Endothelial cell of umbilical vein (primary cell): Measurements from ENCODE around the gene FCRL2. TPM values are rescaled to one million over a fixed set of nuclear protein-coding genes. Genes with fewer than 3 reads are reported as not detected.

Experiments
- BruUV-seq: library from RNA; stranded (reverse); fragments of 400-500 nt; replicated peaks from 2 replicates; lab custom pipeline; 2021; lab: Mats Ljungman, UMichigan
- CTCF ChIA-PET: fragments of 300-600, 350-600 bp; sonication (Branson Sonifier 250); formaldehyde crosslinking; loops from one replicate; lab custom pipeline; 2021; ENCODE audit warnings: antibody characterized with exemption, inconsistent platforms; lab: Charles Lee
- POLR2A ChIA-PET: fragments of 300-600, 350-600 bp; sonication (Branson Sonifier 250); formaldehyde crosslinking; loops from one replicate; lab custom pipeline; 2021; ENCODE audit warnings: antibody characterized with exemption, inconsistent platforms; lab: Charles Lee
- DNase-seq: peaks from one replicate; pipeline ENCODE4 v3.0.0-alpha.2; 2011; ENCODE audit warnings: low read depth, low spot score
- FAIRE-seq: peaks from 2 replicates; lab custom pipeline; 2011; peaks lifted over from hg19 to GRCh38; lab: Jason Lieb, UNC
- H2AFZ ChIP-seq: 2 replicates; pipeline ENCODE4 v1.6.0; 2012; ENCODE audit warnings: low read depth, low read length, control low read depth, inconsistent platforms
- H3K27ac ChIP-seq: 2 replicates; pipeline ENCODE4 v1.5.1; 2011; ENCODE audit warnings: low read depth, mild to moderate bottlenecking, control low read depth, low read length, moderate library complexity; ENCODE audit not compliant: insufficient read depth
- H3K27me3 ChIP-seq, 2 experiments: 2 replicates each; pipeline versions ENCODE4 v1.6.0 to v1.6.1; 2011; ENCODE audit warnings: low read length in 2 of 2, mixed read lengths in 1 of 2; ENCODE audit not compliant: control insufficient read depth in 2 of 2, insufficient read depth in 2 of 2
- H3K36me3 ChIP-seq, 2 experiments: 2 replicates in 1 of 2; 3 replicates in 1 of 2; pipeline ENCODE4 v1.5.1; 2011; ENCODE audit warnings: low read length in 2 of 2, mild to moderate bottlenecking in 1 of 2, moderate library complexity in 1 of 2; ENCODE audit not compliant: control insufficient read depth in 2 of 2, insufficient read depth in 2 of 2; ENCODE audit errors: extremely low read depth in 1 of 2
- H3K4me1 ChIP-seq: 3 replicates; pipeline ENCODE4 v1.5.1; 2011; ENCODE audit warnings: mild to moderate bottlenecking, low read length; ENCODE audit not compliant: control insufficient read depth, insufficient read depth; ENCODE audit errors: extremely low read depth
- H3K4me2 ChIP-seq: 2 replicates; pipeline ENCODE4 v1.6.1; 2011; ENCODE audit warnings: low read length, control low read depth, mixed read lengths; ENCODE audit not compliant: insufficient read depth
- H3K4me3 ChIP-seq, 3 experiments: fragments of 200-600 bp in 1 of 3; sonication (generic), shearing (Covaris generic) in 1 of 3; replicated peaks in 1 of 3; 2 replicates each; pipeline ENCODE4 v1.5.1; 2011 to 2016; ENCODE audit warnings: control low read depth in 3 of 3, low read length in 3 of 3, mild to moderate bottlenecking in 2 of 3, inconsistent platforms in 1 of 3, low read depth in 1 of 3, moderate library complexity in 1 of 3; ENCODE audit not compliant: insufficient read depth in 1 of 3
- H3K79me2 ChIP-seq: 2 replicates; pipeline ENCODE4 v1.6.0; 2012; ENCODE audit warnings: low read length, inconsistent platforms; ENCODE audit not compliant: control insufficient read depth, insufficient read depth
- H3K9ac ChIP-seq: replicated peaks from 2 replicates; pipeline ENCODE3; 2011; ENCODE audit warnings: low read length, control low read depth; ENCODE audit not compliant: insufficient read depth; ENCODE audit errors: extremely low read depth
- H3K9me1 ChIP-seq: replicated peaks from 3 replicates; pipeline ENCODE4 v1.6.0; 2011; ENCODE audit warnings: mild to moderate bottlenecking, low read length; ENCODE audit not compliant: control insufficient read depth, insufficient read depth; ENCODE audit errors: extremely low read depth
- H3K9me3 ChIP-seq: replicated peaks from 2 replicates; pipeline ENCODE4 v1.5.1; 2012; ENCODE audit warnings: low read length, inconsistent platforms; ENCODE audit not compliant: control insufficient read depth, insufficient read depth
- H4K20me1 ChIP-seq: replicated peaks from 2 replicates; pipeline ENCODE3; 2011; ENCODE audit warnings: mild to moderate bottlenecking, low read length; ENCODE audit not compliant: control insufficient read depth, insufficient read depth; ENCODE audit errors: extremely low read depth
- EZH2 ChIP-seq: IDR thresholded peaks from 2 replicates; pipeline ENCODE4 v1.6.1; 2012; ENCODE audit warnings: borderline replicate concordance, low read depth, mild to moderate bottlenecking, moderate library complexity, low read length, inconsistent platforms; ENCODE audit not compliant: severe bottlenecking
- FOS ChIP-seq: IDR thresholded peaks from 2 replicates; pipeline ENCODE4 v1.6.1; 2011; ENCODE audit warnings: mild to moderate bottlenecking, low read length, moderate library complexity, borderline replicate concordance; ENCODE audit not compliant: insufficient read depth
- GATA2 ChIP-seq: IDR thresholded peaks from 2 replicates; pipeline ENCODE4 v1.7.0; 2011; ENCODE audit warnings: low read depth, mild to moderate bottlenecking, moderate library complexity, mixed read lengths, low read length; ENCODE audit not compliant: insufficient read length, insufficient read depth
- JUN ChIP-seq: IDR thresholded peaks from 2 replicates; pipeline ENCODE4 v1.6.1; 2011; ENCODE audit warnings: borderline replicate concordance, low read depth; ENCODE audit not compliant: insufficient read length, insufficient read depth
- MYC ChIP-seq: IDR thresholded peaks from one replicate; pipeline ENCODE4 v1.6.1; 2011; ENCODE audit warnings: mild to moderate bottlenecking, low read depth, low read length
- POLR2A ChIP-seq: IDR thresholded peaks from 2 replicates; pipeline ENCODE4 v1.6.1; 2012; ENCODE audit warnings: low read depth, mild to moderate bottlenecking, control low read depth, low read length
- POLR2AphosphoS5 ChIP-seq: IDR thresholded peaks from 2 replicates; pipeline ENCODE4 v1.6.1; 2012; ENCODE audit warnings: low read depth, mild to moderate bottlenecking, control low read depth, low read length, moderate library complexity; ENCODE audit not compliant: insufficient read depth
- dilution Hi-C: fragments of 300-500 bp; cut with MboI; formaldehyde crosslinking; loops from one replicate; pipeline ENCODE4 v1.15.0; 2019; ENCODE audit warnings: low sequenced_read_pairs; ENCODE audit not compliant: extremely low pct_ligation_motif_present
- intact Hi-C: fragments of 100-400 bp; cut with micrococcal nuclease; formaldehyde crosslinking; loops from one replicate; pipeline ENCODE4 v1.10.0; 2022
- polyA plus RNA-seq, 4 experiments: library from polyadenylated mRNA; depleted of rRNA in 3 of 4; stranded (reverse) in 3 of 4; unstranded in 1 of 4; fragments of >200 nt; gene quantifications; 2 replicates each; pipeline versions ENCODE4 v1.2.1 to v1.2.3, GENCODE V29; 2011 to 2012; ENCODE audit warnings: missing spikeins in 1 of 4
- total RNA-seq: library from RNA; stranded (reverse); gene quantifications from 2 replicates; pipeline ENCODE4 v1.2.3, GENCODE V29; 2021
- TF ChIP-seq, protein P1 (sequence below): IDR thresholded peaks from 2 replicates; pipeline ENCODE4 v1.6.1; 2011; ENCODE audit not compliant: insufficient read depth, insufficient read length
- TF ChIP-seq, protein P2 (sequence below), 2 donors: IDR thresholded peaks; 1 replicate in 1 of 2; 2 replicates in 1 of 2; pipeline ENCODE4 v1.5.1; 2011; ENCODE audit warnings: low read length in 2 of 2, mild to moderate bottlenecking in 2 of 2, moderate library complexity in 2 of 2, control low read depth in 1 of 2, inconsistent platforms in 1 of 2, low read depth in 1 of 2; ENCODE audit not compliant: insufficient read depth in 1 of 2; ENCODE audit errors: extremely low read depth in 1 of 2

Gene FCRL2
- total and polyA plus RNA-seq, 2 donors (not counting 3 experiments of a cell fraction or from before 2014, with no cell fraction given): not detected

DNA sequence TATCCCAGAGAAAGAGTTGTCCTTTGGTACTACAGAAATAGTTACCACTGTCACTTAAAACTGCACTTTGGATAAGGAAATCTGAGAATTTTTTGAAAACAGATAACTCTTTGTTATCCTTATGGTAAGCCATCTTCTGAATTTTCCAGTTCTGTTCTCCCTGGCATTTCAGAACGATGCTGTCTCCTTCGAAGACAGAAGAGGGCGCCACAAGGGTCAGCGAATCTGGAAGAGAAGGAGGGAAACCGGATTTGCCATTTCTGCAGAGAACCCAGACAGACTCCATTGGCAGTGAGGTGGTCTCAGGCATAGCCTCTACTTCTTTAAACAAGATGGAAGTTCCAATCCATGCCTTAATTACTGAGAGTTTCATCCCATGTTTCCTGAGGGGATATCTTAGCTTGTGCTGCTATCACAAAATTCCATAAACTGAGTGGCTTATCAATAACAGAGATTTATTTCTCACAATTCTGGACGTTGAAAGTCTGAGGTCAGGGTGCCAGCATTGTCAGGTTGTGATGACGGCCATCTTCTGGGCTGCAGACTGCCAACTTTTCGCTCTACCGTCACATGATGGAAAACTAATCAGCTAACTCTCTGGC is 6.4 kb downstream of the FCRL2 start:
- no peaks in the 10 kb centered on the region for H3K9me3 ChIP-seq
- no peak for FAIRE-seq
- no peaks in the 10 kb centered on the region for H3K36me3 ChIP-seq
- dilution Hi-C loops (no loop called here), intact Hi-C loops (loop anchor here (2.0 kb wide), 1 partner anchor 354 kb away; no protein-coding TSS in a partner anchor)
- H3K27me3 ChIP-seq: no peaks in the 10 kb centered on the region
- no peak overlapping the region for H3K9ac ChIP-seq
- H3K4me3 ChIP-seq: no peak overlapping the region
- H3K4me2 ChIP-seq: no peak overlapping the region
- CTCF ChIA-PET: no interaction called here
- POLR2A ChIA-PET: no interaction called here
- no peak for DNase-seq
- no peaks in the 10 kb centered on the region for H3K4me1 ChIP-seq
- no TSS peak for BruUV-seq
- no peaks in the 10 kb centered on the region for H3K79me2 ChIP-seq
- no peak for TF ChIP-seq POLR2AphosphoS5
- no peak for TF ChIP-seq FOS
- TF ChIP-seq MYC: no peak
- no peak for TF ChIP-seq GATA2
- TF ChIP-seq, protein P1, sequence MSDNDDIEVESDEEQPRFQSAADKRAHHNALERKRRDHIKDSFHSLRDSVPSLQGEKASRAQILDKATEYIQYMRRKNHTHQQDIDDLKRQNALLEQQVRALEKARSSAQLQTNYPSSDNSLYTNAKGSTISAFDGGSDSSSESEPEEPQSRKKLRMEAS: no peak
- no peak for TF ChIP-seq EZH2
- TF ChIP-seq, protein P2, sequence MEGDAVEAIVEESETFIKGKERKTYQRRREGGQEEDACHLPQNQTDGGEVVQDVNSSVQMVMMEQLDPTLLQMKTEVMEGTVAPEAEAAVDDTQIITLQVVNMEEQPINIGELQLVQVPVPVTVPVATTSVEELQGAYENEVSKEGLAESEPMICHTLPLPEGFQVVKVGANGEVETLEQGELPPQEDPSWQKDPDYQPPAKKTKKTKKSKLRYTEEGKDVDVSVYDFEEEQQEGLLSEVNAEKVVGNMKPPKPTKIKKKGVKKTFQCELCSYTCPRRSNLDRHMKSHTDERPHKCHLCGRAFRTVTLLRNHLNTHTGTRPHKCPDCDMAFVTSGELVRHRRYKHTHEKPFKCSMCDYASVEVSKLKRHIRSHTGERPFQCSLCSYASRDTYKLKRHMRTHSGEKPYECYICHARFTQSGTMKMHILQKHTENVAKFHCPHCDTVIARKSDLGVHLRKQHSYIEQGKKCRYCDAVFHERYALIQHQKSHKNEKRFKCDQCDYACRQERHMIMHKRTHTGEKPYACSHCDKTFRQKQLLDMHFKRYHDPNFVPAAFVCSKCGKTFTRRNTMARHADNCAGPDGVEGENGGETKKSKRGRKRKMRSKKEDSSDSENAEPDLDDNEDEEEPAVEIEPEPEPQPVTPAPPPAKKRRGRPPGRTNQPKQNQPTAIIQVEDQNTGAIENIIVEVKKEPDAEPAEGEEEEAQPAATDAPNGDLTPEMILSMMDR (IDR thresholded peaks at IDR 0.05; ENCODE audit: extremely low read depth in 1 of 2, insufficient read depth in 1 of 2, low read depth in 1 of 2, low read length in 2 of 2): peak in 1 of 2 donors; percentile 4
- TF ChIP-seq POLR2A: no peak
- TF ChIP-seq JUN: no peak
- H3K9me1 ChIP-seq: no peaks in the 10 kb centered on the region
- no peak overlapping the region for H2AFZ ChIP-seq
- H3K27ac ChIP-seq: no peak overlapping the region
- no peaks in the 10 kb centered on the region for H4K20me1 ChIP-seq
